HepG2 (cell line): Measurements from ENCODE around the gene MAFB. TPM values are rescaled to one million over a fixed set of nuclear protein-coding genes. Genes with fewer than 3 reads are reported as not detected.

ENCODE experiments used
- BHLHE40 ChIP-seq: IDR thresholded peaks from 2 replicates; pipeline ENCODE4 v1.6.1; 2011; ENCODE audit warnings: low read length, improper control_type of control experiment
- CBX2 ChIP-seq, 2 experiments: fragments of 200-600 bp in 1 of 2; sonication (generic); formaldehyde crosslinking in 1 of 2; IDR thresholded peaks; 2 replicates each; pipeline versions ENCODE4 v1.7.0 to v1.8.1; 2018 to 2022; ENCODE audit warnings: low read depth in 2 of 2, low read length in 1 of 2, mild to moderate bottlenecking in 1 of 2, missing genetic modification reagents in 1 of 2
- CHD2 ChIP-seq: IDR thresholded peaks from 2 replicates; pipeline ENCODE4 v1.6.1; 2011; ENCODE audit warnings: low read depth, low read length, improper control_type of control experiment
- ETV5 ChIP-seq: IDR thresholded peaks from 2 replicates; pipeline ENCODE4 v1.6.1; 2018; ENCODE audit warnings: missing biosample characterization, missing genetic modification reagents, inconsistent platforms, borderline replicate concordance
- FOXJ3 ChIP-seq: sonication (generic); formaldehyde crosslinking; IDR thresholded peaks from 2 replicates; pipeline ENCODE4 v1.4.0; 2020; ENCODE audit warnings: missing genetic modification reagents, mild to moderate bottlenecking, borderline replicate concordance
- KMT2A ChIP-seq: sonication (generic); formaldehyde crosslinking; IDR thresholded peaks from 2 replicates; pipeline ENCODE4 v1.4.0; 2020; ENCODE audit warnings: missing genetic modification reagents
- NCOA5 ChIP-seq: sonication (generic); formaldehyde crosslinking; IDR thresholded peaks from 2 replicates; pipeline ENCODE4 v1.4.0; 2020; ENCODE audit warnings: missing genetic modification reagents
- XRCC5 ChIP-seq: fragments of 200-400 bp; formaldehyde crosslinking; optimal IDR thresholded peaks from 2 replicates; pipeline ENCODE3; 2017; ENCODE audit warnings: mild to moderate bottlenecking, low read length
- ZNF615 ChIP-seq: sonication (generic); formaldehyde crosslinking; IDR thresholded peaks from 2 replicates; pipeline ENCODE4 v1.5.0; 2020; ENCODE audit warnings: mild to moderate bottlenecking, missing genetic modification reagents, borderline replicate concordance
- ZNF766 ChIP-seq: sonication (generic); formaldehyde crosslinking; IDR thresholded peaks from 2 replicates; pipeline ENCODE4 v1.5.0; 2020; ENCODE audit warnings: missing genetic modification reagents, borderline replicate concordance
- ZNF850 ChIP-seq: sonication (generic); formaldehyde crosslinking; conservative IDR thresholded peaks from 2 replicates; pipeline ENCODE4 v1.9.0; 2021; ENCODE audit warnings: mild to moderate bottlenecking, missing genetic modification reagents
- ZSCAN9 ChIP-seq: IDR thresholded peaks from 2 replicates; pipeline ENCODE4 v1.6.1; 2016; ENCODE audit warnings: borderline replicate concordance
- polyA plus RNA-seq, 8 experiments: library from polyadenylated mRNA; depleted of rRNA in 3 of 8; stranded (reverse) in 7 of 8; unstranded in 1 of 8; fragments of >200 nt; fragmentation: Illumina TruSeq in 4 of 8; extraction: Trizol in 4 of 8; gene quantifications; 2 replicates each; pipeline versions ENCODE4 v1.2.1 to v1.2.3, GENCODE V29; 2011 to 2016; ENCODE audit warnings: low read depth in 4 of 8, missing spikeins in 1 of 8, mixed read lengths in 1 of 8; ENCODE audit not compliant: insufficient read depth in 1 of 8
- total RNA-seq, 5 experiments: library from RNA; depleted of rRNA; stranded (reverse); fragments of >200 nt; fragmentation: Illumina TruSeq; extraction: Trizol; gene quantifications; 2 replicates each; pipeline ENCODE4 v1.2.3, GENCODE V29; 2016; ENCODE audit warnings: low read depth in 1 of 5
- TF ChIP-seq, protein P1 (sequence below): sonication (generic); formaldehyde crosslinking; IDR thresholded peaks from 2 replicates; pipeline ENCODE4 v1.5.1; 2020; ENCODE audit warnings: missing genetic modification reagents, mild to moderate bottlenecking, borderline replicate concordance
- TF ChIP-seq, protein P2 (sequence below): IDR thresholded peaks from 2 replicates; pipeline ENCODE4 v1.6.1; 2016; ENCODE audit warnings: control low read depth
- TF ChIP-seq, protein P3 (sequence below): fragments of 450-650 bp; IDR thresholded peaks from 2 replicates; pipeline ENCODE4 v1.6.1; 2017
- TF ChIP-seq, protein P4 (sequence below): sonication (generic); formaldehyde crosslinking; IDR thresholded peaks from 2 replicates; pipeline ENCODE4 v1.9.0; 2021; ENCODE audit warnings: mild to moderate bottlenecking, missing genetic modification reagents

The MAFB gene
- total and polyA plus RNA-seq, 2 of the 13 experiments (the other 11 are each of a cell fraction or from before 2014, with no cell fraction given) = 0.08 to 0.11 TPM

DNA sequence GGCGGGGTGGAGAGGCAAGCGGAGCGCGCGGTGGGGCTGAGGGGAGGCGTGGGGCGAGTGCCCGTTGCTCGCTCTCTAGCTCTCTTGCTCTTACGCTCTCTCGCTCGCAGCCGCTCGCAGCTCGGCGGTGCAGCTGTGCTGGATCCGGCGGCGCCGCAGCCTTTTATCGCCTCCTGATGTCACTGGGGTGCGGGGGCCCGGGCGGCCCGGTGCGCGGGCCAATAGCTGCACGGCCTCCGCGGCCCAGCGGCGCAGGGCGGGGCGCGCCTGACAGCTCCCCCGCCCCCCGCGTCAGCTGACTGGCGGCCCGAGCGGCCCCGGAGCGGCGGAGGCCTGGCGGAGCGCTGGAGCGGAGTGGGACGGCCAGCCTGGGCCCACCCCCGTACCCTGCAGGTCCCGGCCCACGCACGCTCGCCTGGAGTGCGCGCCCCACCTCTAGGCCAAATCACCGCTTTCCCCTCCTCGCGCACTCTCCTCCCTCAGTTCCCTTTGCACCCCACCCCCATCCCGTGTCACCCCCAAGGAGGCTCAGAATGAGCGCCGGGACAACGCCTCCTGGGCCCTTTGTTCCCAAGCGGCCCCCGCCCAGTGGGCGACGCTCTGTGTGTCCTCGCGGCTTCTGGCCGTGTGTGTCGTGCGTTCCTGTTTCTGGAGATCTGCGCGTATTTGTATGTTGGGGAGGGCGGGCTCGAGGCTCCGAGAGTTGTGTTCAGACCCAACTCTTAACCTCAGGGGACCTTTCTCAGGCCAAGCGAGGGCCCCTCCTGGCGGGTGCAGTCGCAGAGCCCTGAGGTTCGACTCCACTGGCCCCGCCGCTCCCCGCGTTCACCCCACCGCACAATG lies at the start of gene MAFB (continued):
- TF ChIP-seq FOXJ3 (CRISPR knock-in tag) (no peak), BHLHE40 (no peak), KMT2A (CRISPR knock-in tag) (no peak), ETV5 (no peak), ZNF850 (CRISPR knock-in tag) (no peak), ZNF766 (CRISPR knock-in tag) (no peak), CBX2 (IDR thresholded peaks at IDR 0.05; ENCODE audit: low read depth, low read length) (no peak), CBX2 (CRISPR knock-in tag; IDR thresholded peaks at IDR 0.05; ENCODE audit: low read depth) (no peak), ZNF615 (CRISPR knock-in tag) (no peak), ZSCAN9 (CRISPR knock-in tag) (no peak), XRCC5 (peak; percentile 22), NCOA5 (CRISPR knock-in tag) (no peak), CHD2 (no peak)
- TF ChIP-seq, protein P1, sequence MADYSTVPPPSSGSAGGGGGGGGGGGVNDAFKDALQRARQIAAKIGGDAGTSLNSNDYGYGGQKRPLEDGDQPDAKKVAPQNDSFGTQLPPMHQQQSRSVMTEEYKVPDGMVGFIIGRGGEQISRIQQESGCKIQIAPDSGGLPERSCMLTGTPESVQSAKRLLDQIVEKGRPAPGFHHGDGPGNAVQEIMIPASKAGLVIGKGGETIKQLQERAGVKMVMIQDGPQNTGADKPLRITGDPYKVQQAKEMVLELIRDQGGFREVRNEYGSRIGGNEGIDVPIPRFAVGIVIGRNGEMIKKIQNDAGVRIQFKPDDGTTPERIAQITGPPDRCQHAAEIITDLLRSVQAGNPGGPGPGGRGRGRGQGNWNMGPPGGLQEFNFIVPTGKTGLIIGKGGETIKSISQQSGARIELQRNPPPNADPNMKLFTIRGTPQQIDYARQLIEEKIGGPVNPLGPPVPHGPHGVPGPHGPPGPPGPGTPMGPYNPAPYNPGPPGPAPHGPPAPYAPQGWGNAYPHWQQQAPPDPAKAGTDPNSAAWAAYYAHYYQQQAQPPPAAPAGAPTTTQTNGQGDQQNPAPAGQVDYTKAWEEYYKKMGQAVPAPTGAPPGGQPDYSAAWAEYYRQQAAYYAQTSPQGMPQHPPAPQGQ (CRISPR knock-in tag) = no peak
- TF ChIP-seq, protein P2, sequence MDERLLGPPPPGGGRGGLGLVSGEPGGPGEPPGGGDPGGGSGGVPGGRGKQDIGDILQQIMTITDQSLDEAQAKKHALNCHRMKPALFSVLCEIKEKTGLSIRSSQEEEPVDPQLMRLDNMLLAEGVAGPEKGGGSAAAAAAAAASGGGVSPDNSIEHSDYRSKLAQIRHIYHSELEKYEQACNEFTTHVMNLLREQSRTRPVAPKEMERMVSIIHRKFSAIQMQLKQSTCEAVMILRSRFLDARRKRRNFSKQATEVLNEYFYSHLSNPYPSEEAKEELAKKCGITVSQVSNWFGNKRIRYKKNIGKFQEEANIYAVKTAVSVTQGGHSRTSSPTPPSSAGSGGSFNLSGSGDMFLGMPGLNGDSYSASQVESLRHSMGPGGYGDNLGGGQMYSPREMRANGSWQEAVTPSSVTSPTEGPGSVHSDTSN (CRISPR knock-in tag) = no peak
- TF ChIP-seq, protein P3, sequence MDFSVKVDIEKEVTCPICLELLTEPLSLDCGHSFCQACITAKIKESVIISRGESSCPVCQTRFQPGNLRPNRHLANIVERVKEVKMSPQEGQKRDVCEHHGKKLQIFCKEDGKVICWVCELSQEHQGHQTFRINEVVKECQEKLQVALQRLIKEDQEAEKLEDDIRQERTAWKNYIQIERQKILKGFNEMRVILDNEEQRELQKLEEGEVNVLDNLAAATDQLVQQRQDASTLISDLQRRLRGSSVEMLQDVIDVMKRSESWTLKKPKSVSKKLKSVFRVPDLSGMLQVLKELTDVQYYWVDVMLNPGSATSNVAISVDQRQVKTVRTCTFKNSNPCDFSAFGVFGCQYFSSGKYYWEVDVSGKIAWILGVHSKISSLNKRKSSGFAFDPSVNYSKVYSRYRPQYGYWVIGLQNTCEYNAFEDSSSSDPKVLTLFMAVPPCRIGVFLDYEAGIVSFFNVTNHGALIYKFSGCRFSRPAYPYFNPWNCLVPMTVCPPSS = no peak
- TF ChIP-seq, protein P4, sequence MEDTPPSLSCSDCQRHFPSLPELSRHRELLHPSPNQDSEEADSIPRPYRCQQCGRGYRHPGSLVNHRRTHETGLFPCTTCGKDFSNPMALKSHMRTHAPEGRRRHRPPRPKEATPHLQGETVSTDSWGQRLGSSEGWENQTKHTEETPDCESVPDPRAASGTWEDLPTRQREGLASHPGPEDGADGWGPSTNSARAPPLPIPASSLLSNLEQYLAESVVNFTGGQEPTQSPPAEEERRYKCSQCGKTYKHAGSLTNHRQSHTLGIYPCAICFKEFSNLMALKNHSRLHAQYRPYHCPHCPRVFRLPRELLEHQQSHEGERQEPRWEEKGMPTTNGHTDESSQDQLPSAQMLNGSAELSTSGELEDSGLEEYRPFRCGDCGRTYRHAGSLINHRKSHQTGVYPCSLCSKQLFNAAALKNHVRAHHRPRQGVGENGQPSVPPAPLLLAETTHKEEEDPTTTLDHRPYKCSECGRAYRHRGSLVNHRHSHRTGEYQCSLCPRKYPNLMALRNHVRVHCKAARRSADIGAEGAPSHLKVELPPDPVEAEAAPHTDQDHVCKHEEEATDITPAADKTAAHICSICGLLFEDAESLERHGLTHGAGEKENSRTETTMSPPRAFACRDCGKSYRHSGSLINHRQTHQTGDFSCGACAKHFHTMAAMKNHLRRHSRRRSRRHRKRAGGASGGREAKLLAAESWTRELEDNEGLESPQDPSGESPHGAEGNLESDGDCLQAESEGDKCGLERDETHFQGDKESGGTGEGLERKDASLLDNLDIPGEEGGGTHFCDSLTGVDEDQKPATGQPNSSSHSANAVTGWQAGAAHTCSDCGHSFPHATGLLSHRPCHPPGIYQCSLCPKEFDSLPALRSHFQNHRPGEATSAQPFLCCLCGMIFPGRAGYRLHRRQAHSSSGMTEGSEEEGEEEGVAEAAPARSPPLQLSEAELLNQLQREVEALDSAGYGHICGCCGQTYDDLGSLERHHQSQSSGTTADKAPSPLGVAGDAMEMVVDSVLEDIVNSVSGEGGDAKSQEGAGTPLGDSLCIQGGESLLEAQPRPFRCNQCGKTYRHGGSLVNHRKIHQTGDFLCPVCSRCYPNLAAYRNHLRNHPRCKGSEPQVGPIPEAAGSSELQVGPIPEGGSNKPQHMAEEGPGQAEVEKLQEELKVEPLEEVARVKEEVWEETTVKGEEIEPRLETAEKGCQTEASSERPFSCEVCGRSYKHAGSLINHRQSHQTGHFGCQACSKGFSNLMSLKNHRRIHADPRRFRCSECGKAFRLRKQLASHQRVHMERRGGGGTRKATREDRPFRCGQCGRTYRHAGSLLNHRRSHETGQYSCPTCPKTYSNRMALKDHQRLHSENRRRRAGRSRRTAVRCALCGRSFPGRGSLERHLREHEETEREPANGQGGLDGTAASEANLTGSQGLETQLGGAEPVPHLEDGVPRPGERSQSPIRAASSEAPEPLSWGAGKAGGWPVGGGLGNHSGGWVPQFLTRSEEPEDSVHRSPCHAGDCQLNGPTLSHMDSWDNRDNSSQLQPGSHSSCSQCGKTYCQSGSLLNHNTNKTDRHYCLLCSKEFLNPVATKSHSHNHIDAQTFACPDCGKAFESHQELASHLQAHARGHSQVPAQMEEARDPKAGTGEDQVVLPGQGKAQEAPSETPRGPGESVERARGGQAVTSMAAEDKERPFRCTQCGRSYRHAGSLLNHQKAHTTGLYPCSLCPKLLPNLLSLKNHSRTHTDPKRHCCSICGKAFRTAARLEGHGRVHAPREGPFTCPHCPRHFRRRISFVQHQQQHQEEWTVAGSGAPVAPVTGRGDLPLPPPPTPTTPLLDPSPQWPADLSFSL = no peak
